ENCODE data around the gene SLC24A5.

GRCh38 chr15:48105936-48106335 lies 14.9 kb upstream of the SLC24A5 start:
- TF ChIP-seq USF2 (IDR thresholded peaks at IDR 0.05; ENCODE audit: low read depth, low read length) (no peak), MAZ (IDR thresholded peaks at IDR 0.05; ENCODE audit: borderline replicate concordance, low read depth, low read length) (no peak), CTCF (conservative IDR thresholded peaks at IDR 0.05; ENCODE audit: low read depth, low read length) (no peak)
